ENCODE results near the gene NF1.

NF1 gene

DNA sequence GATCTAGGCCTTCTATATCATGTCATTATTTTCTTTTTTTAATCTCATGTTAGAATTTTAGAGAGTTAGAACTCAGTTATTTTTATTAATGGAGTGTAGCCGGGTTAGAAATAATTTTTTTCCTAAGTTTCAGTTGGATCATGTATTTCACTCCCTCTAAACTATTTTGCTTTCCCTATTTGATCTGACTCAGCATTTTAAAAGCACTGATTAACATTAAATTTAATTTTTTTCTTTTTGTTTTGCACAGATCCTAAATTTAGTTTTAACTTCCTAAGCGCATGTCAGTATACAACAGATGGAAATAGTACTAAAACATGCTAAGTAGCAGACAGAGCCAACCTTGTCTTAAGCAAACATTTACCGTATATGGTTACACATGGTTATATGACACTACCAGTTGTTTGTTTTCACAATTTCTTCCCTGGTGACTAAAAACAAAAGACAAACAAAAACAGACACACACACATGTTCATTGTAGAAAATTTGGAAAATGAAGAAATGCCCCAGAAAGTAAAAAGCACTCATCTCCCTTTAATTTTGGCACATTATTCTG lies 263.1 kb downstream of the NF1 start:
- no peak for TF ChIP-seq FOXP2 (optimal IDR thresholded peaks at IDR 0.05; ENCODE audit: borderline replicate concordance, extremely low read depth, extremely low read length, insufficient read depth)
- TF ChIP-seq REST (IDR thresholded peaks at IDR 0.05; ENCODE audit: insufficient read depth in 1 of 2, low read depth in 2 of 2, low read length in 2 of 2), result no peak
- no peak for TF ChIP-seq SIN3A (IDR thresholded peaks at IDR 0.05; ENCODE audit: borderline replicate concordance, insufficient read depth, low read length)
- TF ChIP-seq POLR2AphosphoS5 (IDR thresholded peaks at IDR 0.05; ENCODE audit: low read depth, low read length), result no peak
- TF ChIP-seq TAF1 (IDR thresholded peaks at IDR 0.05; ENCODE audit: borderline replicate concordance, insufficient read depth, low read length), result no peak

DNA sequence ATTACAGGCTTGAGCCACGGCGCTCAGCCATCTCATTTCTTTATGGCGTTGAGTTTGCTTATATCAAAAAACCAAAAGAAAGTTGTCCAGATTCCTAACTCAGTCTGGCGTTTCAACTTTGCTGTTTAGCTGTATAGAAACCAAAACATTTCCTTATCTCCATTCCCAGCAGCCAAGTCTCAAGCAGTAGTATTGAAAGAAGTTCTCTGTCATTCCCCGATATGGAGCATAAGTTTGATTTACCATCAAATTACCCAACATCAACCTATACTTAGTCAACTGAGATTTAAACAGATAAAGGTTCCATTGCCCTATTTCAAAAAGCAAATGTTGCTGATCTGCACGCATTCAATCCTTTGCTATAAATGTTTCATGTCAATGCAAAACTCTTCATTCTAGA lies 269.2 kb downstream of the NF1 start:
- TF ChIP-seq TAF1 (IDR thresholded peaks at IDR 0.05; ENCODE audit: borderline replicate concordance, insufficient read depth, low read length) (no peak), FOXP2 (optimal IDR thresholded peaks at IDR 0.05; ENCODE audit: borderline replicate concordance, extremely low read depth, extremely low read length, insufficient read depth) (no peak), SIN3A (IDR thresholded peaks at IDR 0.05; ENCODE audit: borderline replicate concordance, insufficient read depth, low read length) (no peak), POLR2AphosphoS5 (IDR thresholded peaks at IDR 0.05; ENCODE audit: low read depth, low read length) (no peak), REST (IDR thresholded peaks at IDR 0.05; ENCODE audit: insufficient read depth in 1 of 2, low read depth in 2 of 2, low read length in 2 of 2) (no peak)

GRCh38 chr17:31366088-31366487 lies 271.3 kb downstream of the NF1 start:
- TF ChIP-seq POLR2AphosphoS5 (IDR thresholded peaks at IDR 0.05; ENCODE audit: low read depth, low read length) (no peak), REST (IDR thresholded peaks at IDR 0.05; ENCODE audit: insufficient read depth in 1 of 2, low read depth in 2 of 2, low read length in 2 of 2) (no peak), FOXP2 (optimal IDR thresholded peaks at IDR 0.05; ENCODE audit: borderline replicate concordance, extremely low read depth, extremely low read length, insufficient read depth) (no peak), SIN3A (IDR thresholded peaks at IDR 0.05; ENCODE audit: borderline replicate concordance, insufficient read depth, low read length) (no peak), TAF1 (IDR thresholded peaks at IDR 0.05; ENCODE audit: borderline replicate concordance, insufficient read depth, low read length) (no peak)

- TF ChIP-seq FOXP2 (optimal IDR thresholded peaks at IDR 0.05; ENCODE audit: borderline replicate concordance, extremely low read depth, extremely low read length, insufficient read depth), result no peak
- no peak for TF ChIP-seq TAF1 (IDR thresholded peaks at IDR 0.05; ENCODE audit: borderline replicate concordance, insufficient read depth, low read length)
- no peak for TF ChIP-seq SIN3A (IDR thresholded peaks at IDR 0.05; ENCODE audit: borderline replicate concordance, insufficient read depth, low read length)
- TF ChIP-seq REST (IDR thresholded peaks at IDR 0.05; ENCODE audit: insufficient read depth in 1 of 2, low read depth in 2 of 2, low read length in 2 of 2), result no peak
- no peak for TF ChIP-seq POLR2AphosphoS5 (IDR thresholded peaks at IDR 0.05; ENCODE audit: low read depth, low read length)
These were observed 274.5 kb downstream of the NF1 start for GRCh38 chr17:31369266-31369665.
